Measurements from ENCODE around the gene PARD3B.

Gene PARD3B

GRCh38 chr2:204505946-204506345 is 39.3 kb upstream of the PARD3B start:
- TF ChIP-seq CTCF (IDR thresholded peaks at IDR 0.05; ENCODE audit: borderline replicate concordance, extremely low read depth, low read length, poor library complexity, severe bottlenecking) (no peak), EZH2 (IDR thresholded peaks at IDR 0.05; ENCODE audit: borderline replicate concordance, low read depth, low read length, severe bottlenecking) (no peak)
- Histone ChIP-seq H4K20me1 (ENCODE audit: insufficient read depth, low read length) (no peaks in the 10 kb centered on the region), H3K9me3 (ENCODE audit: insufficient read depth, low read length, severe bottlenecking) (no peaks in the 10 kb centered on the region), H3K27ac (ENCODE audit: low read length) (no peak overlapping the region), H3K27me3 (ENCODE audit: insufficient read depth, low read length, poor library complexity) (peaks cover 3% of the 10 kb centered on the region), H3K4me2 (ENCODE audit: insufficient read depth, low read length) (no peak overlapping the region), H3K36me3 (ENCODE audit: insufficient read depth, low read length) (no peaks in the 10 kb centered on the region), H2AFZ (ENCODE audit: low read depth, low read length) (no peak overlapping the region), H3K9ac (ENCODE audit: low read depth, low read length) (no peak overlapping the region), H3K79me2 (ENCODE audit: insufficient read depth, low read length) (no peaks in the 10 kb centered on the region), H3K4me3 (ENCODE audit: low read depth in 1 of 2, low read length in 2 of 2) (no peak overlapping the region), H3K4me1 (ENCODE audit: insufficient read depth, low read length) (no peaks in the 10 kb centered on the region)
- ATAC-seq (ENCODE audit: insufficient read depth, low read depth) (no peak), DNase-seq (no peak)

- Histone ChIP-seq H3K36me3 (ENCODE audit: insufficient read depth, low read length) (no peaks in the 10 kb centered on the region), H3K4me3 (ENCODE audit: low read depth in 1 of 2, low read length in 2 of 2) (no peak overlapping the region), H3K9ac (ENCODE audit: low read depth, low read length) (no peak overlapping the region), H3K4me2 (ENCODE audit: insufficient read depth, low read length) (no peak overlapping the region), H3K27me3 (ENCODE audit: insufficient read depth, low read length, poor library complexity) (peaks cover 3% of the 10 kb centered on the region), H3K27ac (ENCODE audit: low read length) (no peak overlapping the region), H3K9me3 (ENCODE audit: insufficient read depth, low read length, severe bottlenecking) (no peaks in the 10 kb centered on the region), H4K20me1 (ENCODE audit: insufficient read depth, low read length) (no peaks in the 10 kb centered on the region), H3K79me2 (ENCODE audit: insufficient read depth, low read length) (no peaks in the 10 kb centered on the region), H3K4me1 (ENCODE audit: insufficient read depth, low read length) (no peaks in the 10 kb centered on the region), H2AFZ (ENCODE audit: low read depth, low read length) (no peak overlapping the region)
- DNase-seq (no peak), ATAC-seq (ENCODE audit: insufficient read depth, low read depth) (no peak)
- TF ChIP-seq CTCF (IDR thresholded peaks at IDR 0.05; ENCODE audit: borderline replicate concordance, extremely low read depth, low read length, poor library complexity, severe bottlenecking) = no peak
- no peak for TF ChIP-seq EZH2 (IDR thresholded peaks at IDR 0.05; ENCODE audit: borderline replicate concordance, low read depth, low read length, severe bottlenecking)
These were observed 37.6 kb upstream of the PARD3B start for GRCh38 chr2:204507636-204508035.

- H3K36me3 ChIP-seq (ENCODE audit: insufficient read depth, low read length) = no peaks in the 10 kb centered on the region
- no peak overlapping the region for H2AFZ ChIP-seq (ENCODE audit: low read depth, low read length)
- DNase-seq (no peak), ATAC-seq (ENCODE audit: insufficient read depth, low read depth) (no peak)
- no peaks in the 10 kb centered on the region for H3K79me2 ChIP-seq (ENCODE audit: insufficient read depth, low read length)
- H3K9me3 ChIP-seq (ENCODE audit: insufficient read depth, low read length, severe bottlenecking) = no peaks in the 10 kb centered on the region
- H3K9ac ChIP-seq (ENCODE audit: low read depth, low read length) = no peak overlapping the region
- H3K27me3 ChIP-seq (ENCODE audit: insufficient read depth, low read length, poor library complexity) = no peaks in the 10 kb centered on the region
- no peak overlapping the region for H3K4me2 ChIP-seq (ENCODE audit: insufficient read depth, low read length)
- H3K27ac ChIP-seq (ENCODE audit: low read length) = no peak overlapping the region
- no peaks in the 10 kb centered on the region for H4K20me1 ChIP-seq (ENCODE audit: insufficient read depth, low read length)
- H3K4me1 ChIP-seq (ENCODE audit: insufficient read depth, low read length) = no peaks in the 10 kb centered on the region
- TF ChIP-seq CTCF (IDR thresholded peaks at IDR 0.05; ENCODE audit: borderline replicate concordance, extremely low read depth, low read length, poor library complexity, severe bottlenecking) = no peak
- TF ChIP-seq EZH2 (IDR thresholded peaks at IDR 0.05; ENCODE audit: borderline replicate concordance, low read depth, low read length, severe bottlenecking) = no peak
- no peak overlapping the region for H3K4me3 ChIP-seq (ENCODE audit: low read depth in 1 of 2, low read length in 2 of 2)
These were observed 34.4 kb upstream of the PARD3B start for GRCh38 chr2:204510709-204511420.

All from DND-41 (cell line).